CD4-positive, alpha-beta T cell treated with Interleukin-1 beta for 1 hour (primary cell): Measurements from ENCODE around the gene MFAP1.
A peak's percentile ranks its signal among the peaks of the same experiment; 100 is the strongest.
"Not testable (repeated sequence)": the region's sequence is repeated elsewhere in the genome, so short reads cannot be mapped to it uniquely, and the experiment has no call there.

Source experiments
- DNase-seq, 2 donors: peaks; one replicate each; pipeline ENCODE4 v3.0.0-alpha.2; 2020 to 2022

The MFAP1 gene

GRCh38 chr15:43824302-43825246, at the start of gene MFAP1:
Gene MFAP1, minus strand, starts transcription at chr15:43824690. Its CDS starts 121 bp downstream, at chr15:43824569.
- peak; percentile 94 to 96 for DNase-seq

DNA sequence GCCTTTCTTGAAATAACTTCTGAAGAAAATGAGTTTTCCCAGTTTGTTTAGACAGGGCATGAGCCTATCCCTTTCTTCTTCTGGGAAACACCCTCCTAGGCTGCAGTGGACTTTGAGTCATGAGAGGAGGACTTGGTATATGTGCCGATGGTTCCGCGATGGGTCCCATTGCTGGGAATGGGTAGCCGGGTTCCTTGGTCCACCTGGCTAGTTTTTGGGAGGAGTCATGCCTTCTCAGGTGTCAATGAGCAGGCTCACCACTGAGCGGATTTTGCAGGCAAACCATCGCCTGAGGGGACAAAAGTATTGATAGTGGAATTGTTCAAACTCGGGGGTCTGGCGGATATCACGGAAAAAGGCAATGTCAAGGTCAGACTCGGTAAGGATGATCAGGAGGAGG, 49.2 kb upstream of the MFAP1 start:
- DNase-seq: no peak

DNA sequence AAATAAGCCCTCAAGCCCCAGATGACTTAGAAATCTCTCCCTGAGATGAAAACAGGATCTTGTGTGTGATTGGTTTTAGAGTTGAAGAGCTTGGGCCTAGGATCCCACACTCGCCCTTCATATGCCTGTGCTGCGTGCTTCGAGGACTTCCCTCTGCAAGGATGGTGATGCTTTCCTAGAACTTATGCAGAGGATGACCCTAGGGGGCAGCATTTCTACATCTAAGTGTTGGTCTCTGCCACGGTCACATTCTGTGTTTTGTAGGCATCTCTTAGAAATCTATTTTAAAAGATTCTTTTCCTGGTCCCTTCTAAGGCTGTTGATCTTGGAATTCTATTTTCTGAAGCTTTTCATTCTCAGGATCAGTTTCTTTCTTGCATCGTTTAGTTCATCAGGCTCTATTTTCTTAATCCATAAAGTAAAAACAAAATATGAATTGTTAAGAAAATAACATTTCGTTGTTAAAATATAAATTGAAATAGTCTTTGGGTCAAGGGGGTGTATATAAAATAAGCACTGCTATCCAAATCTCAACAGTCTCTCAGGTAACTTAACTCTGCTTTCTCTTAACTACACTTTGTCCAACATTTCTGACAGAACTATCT, 48.0 kb upstream of the MFAP1 start:
- peak in 1 of 2 donors; percentile 11 for DNase-seq

DNA sequence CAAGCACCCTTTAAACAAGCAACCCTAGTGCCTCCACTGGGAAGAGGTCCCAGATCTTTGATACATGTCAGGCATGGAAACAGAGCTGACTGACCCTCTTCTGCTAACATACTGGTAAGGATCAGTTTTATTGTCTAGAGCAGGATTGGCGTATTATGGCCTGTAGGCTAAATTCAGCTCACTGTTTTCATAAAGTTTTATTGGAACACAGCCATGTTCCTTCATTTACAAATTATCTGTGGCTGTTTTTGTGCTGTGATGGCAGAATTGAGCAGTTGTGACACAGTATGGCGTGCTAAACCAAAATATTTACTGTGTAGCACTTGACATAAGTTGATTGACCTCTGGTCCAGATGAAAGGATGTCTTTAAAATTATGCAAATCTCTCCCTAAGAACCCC, 47.3 kb upstream of the MFAP1 start:
- no peak for DNase-seq

DNA sequence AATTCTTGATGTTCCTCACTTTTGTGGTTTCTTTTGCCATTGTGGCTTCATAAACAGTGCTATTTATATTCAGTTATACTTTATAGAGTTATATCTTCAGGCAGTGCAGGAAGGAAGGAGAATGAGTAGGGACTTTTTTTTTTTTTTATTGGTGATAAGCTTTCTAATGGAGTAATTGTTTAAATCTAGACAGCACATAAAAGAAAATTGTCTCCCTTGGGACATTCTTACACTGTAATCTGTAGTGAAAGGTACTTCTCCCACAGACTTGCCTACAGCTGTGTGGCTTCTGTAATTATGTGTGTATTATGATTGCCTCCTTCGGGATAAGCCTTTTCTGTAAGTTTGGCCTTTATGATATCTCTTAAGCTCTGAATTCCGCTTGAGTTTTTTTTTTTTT, 43.9 kb upstream of the MFAP1 start:
- no peak for DNase-seq

GRCh38 chr15:43867096-43867495, 42.6 kb upstream of the MFAP1 start:
- no peak for DNase-seq

DNA sequence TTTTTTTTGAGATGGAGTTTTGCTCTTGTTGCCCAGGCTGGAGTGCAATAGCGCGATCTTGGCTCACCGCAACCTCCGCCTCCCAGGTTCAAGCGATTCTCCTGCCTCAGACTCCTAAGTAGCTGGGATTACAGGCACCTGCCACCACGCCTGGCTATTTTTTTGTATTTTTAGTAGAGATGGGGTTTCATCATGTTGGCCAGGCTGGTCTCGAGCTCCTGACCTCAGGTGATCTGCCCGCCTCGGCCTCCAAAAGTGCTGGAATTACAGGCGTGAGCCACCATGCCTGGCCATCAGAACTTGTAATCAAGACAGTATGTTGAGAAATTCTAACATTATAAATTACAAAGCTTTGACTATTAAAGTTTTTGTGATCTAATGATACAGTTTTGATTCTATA, 42.1 kb upstream of the MFAP1 start:
- DNase-seq: not testable (repeated sequence)

GRCh38 chr15:43859546-43859945, 35.1 kb upstream of the MFAP1 start:
- no peak for DNase-seq

DNA sequence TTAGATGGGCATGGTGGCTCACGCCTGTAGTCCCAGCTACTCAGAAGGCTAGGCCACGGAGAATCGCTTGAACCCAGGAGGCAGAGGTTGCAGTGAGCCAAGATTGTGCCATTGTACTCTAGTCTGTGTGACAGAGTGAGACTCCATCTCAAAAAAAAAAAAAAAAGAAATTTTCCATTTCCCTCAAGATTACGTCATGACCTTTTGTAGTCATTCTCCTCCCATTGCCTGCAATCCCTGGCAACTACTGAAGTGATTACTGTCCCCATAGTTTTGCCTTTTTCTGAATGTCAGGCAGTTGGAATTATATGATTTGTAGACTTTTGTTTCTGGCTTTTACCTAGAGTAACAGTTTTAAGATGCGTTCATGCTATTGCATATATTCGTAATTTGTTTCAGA, 30.3 kb upstream of the MFAP1 start:
- no peak for DNase-seq

GRCh38 chr15:43852607-43853006, 28.1 kb upstream of the MFAP1 start:
- DNase-seq: no peak

- DNase-seq: no peak
Observed at GRCh38 chr15:43851251-43851650, 26.8 kb upstream of the MFAP1 start.

GRCh38 chr15:43845421-43845820, 20.9 kb upstream of the MFAP1 start:
- DNase-seq: no peak

DNA sequence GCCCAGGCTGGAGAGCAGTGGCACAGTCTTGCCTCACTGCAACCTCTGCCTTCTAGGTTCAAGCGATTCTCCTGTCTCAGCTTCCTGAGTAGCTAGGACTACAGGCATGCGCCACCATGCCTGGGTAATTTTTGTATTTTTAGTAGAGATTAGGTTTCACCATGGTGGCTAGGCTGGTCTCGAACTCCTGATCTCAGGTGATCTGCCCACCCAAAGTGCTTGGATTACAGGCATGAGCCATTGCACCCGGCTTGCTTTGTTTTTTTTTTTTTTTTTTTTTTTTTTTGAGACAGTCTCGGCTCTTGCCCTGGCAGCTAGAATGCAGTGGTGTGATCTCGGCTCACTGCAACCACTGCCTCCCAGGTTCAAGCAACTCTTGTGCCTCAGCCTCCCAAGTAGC, 8.0 kb upstream of the MFAP1 start:
- not testable (repeated sequence) for DNase-seq

- DNase-seq: not testable (repeated sequence)
Observed at GRCh38 chr15:43831519-43832052, 7.1 kb upstream of the MFAP1 start.

DNA sequence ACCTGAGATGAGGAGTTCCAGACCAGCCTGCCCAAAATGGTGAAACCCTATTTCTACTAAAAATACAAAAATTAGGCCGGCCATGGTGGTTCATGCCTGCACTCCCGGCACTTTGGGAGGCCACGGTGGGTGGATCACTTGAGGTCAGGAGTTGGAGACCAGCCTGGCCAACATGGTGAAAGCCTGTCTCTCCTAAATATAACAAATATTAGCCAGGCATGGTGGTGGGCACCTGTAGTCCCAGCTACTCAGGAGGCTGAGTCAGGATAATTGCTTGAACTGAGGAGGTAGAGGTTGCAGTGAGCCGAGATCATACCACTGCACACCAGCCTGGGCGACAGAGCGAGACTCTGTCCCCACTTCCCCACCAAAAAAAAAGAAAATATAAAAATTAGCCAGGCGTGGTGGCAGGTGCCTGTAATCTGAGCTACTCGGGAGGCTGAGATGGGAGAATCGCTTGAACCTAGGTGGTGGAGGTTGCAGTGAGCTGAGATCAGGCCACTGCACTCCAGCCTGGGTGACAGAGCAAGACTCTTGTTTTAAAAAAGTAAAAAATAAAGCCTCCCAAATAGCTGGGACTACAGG, 6.3 kb upstream of the MFAP1 start:
- DNase-seq: not testable (repeated sequence)

- not testable (repeated sequence) for DNase-seq
Observed at GRCh38 chr15:43829951-43830540, 5.6 kb upstream of the MFAP1 start.

DNA sequence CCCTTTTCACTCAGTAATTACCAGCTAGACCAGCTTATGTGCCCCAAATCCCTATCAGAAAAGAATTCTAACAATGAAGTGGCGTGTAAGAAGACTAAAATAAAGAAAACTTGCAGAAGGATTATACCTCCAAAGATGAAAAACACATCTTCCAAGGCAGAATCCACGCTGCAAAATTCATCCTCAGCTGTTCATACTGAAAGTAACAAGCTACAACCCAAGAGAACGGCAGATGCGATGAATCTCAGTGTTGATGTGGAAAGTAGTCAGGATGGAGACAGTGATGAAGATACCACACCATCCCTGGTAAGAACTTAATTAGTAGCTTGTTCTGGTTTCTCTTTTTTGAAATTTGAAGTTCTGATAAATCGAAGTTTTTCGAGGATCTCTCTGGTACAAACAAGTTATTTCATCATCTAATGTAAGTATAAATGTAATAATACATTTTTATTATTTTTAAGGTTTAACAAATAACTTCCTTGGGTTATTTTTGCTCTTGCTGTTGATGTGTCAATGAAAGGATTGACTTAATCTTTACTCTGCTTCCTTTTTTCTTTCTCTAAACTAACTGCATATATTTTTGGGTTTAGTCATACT, 3.7 kb upstream of the MFAP1 start:
- DNase-seq: no peak

DNA sequence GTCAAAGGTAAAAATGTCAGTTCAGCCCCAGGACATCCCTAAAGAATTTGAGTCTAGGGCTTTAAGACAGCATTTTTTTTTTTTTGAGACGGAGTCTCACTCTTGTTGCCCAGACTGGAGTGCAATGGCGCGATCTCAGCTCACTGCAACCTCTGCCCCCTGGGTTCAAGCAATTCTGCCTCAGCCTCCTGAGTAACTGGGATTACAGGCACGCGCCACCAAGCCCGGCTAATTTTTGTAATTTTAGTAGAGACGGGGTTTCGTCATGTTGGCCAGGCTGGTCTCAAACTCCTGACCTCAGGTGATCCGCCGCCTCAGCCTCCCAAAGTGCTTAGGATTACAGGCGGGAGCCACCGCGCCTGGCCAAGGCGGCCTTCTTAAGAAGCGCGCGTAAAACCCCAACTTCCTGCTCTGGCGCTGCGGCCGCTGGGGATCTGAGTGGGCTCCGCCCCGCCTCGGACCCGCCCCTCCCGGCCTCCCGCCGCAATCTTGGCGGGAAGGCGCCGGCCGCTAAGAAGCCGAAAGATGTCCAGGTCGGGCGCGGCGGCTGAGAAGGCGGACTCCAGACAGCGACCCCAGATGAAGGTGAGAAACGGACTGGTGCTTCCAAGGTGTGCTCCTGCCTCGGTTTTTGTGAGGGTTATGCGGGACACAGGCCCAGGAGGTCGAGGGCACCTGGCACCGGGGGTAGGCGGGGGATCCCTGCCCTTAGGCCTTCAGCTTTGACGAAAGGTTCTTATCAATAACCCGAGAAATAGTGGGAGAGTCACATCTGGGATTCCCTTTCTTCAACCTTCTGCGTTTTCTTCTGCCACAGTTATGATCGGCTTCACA, 2.2 kb upstream of the MFAP1 start, which contains the start of gene WDR76:
Gene WDR76, plus strand, starts transcription at position 495 of the 834 bp plus-strand sequence. Its CDS starts 31 bp downstream, at position 526.
- DNase-seq: peak; percentile 74 to 75

- no peak for DNase-seq
Observed at GRCh38 chr15:43826029-43826507, 1.6 kb upstream of the MFAP1 start.

- DNase-seq: not testable (repeated sequence)
Observed at GRCh38 chr15:43825305-43825704, 815 bp upstream of the MFAP1 start.

DNA sequence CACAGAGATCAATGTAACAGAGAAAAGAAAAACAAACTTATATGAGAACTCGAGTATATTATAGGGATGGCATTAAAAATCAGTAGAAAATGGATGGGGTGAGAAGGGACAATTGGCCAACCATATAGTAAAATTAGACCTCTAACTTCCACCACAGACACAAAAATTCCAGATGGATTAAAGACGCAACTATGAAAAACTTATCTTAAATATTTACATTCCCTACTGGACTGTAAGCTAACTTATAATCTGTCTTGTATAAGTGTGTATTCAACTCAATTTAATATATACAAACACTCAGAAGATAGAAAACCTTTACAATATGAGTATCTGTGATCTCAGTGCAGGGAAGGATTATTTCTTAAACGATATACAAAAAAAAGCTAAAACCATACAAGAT, 3.0 kb downstream of the MFAP1 start:
- no peak for DNase-seq
